NCI-H146 (cell line): ENCODE measurements around the gene UBR4.
A peak's percentile ranks its signal among the peaks of the same experiment; 100 is the strongest.
"Not testable (repeated sequence)": the region's sequence is repeated elsewhere in the genome, so short reads cannot be mapped to it uniquely, and the experiment has no call there.

Source experiments
- DNase-seq: peaks from one replicate; lab custom pipeline; 2025; lab: John Stamatoyannopoulos, UW

Gene UBR4

DNA sequence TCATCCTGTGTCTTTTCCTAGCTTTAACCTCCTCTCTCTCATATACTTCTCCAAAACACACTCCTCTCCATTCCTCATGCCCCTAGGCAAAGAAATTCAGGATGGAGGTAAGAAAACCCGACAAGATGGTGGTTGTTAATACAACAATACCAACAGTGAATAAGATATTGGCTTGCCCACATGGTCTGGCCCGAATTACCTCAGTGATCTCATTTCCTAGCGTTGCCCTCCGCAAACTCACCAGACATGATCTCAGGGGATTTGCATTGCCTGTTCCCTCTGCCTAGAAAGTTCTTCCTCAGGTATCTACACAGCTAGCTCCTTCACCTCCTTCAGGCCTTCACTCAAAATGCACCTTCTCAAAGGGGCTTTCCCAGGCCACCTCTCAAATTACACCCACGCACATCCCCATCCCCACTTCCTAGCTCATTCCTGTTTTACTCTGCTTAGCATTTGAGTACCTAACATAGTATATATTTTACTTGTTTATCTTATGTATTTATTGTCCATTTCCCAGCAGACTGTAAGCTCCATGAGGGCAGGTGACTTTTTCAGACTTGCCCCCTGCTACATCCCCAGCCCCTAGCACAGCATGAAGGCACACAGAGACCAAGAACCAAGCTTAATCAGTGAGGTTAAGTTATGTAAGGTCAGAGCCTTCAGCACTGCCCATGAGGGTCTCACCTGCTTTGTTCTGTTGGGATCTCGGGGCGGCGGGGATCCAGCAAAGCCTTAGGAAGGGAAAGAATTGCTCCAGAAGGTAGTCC, 10.2 kb upstream of the UBR4 start:
- no peak for DNase-seq

- DNase-seq: no peak
Measured at GRCh38 chr1:19219451-19219850, 9.4 kb upstream of the UBR4 start.

DNA sequence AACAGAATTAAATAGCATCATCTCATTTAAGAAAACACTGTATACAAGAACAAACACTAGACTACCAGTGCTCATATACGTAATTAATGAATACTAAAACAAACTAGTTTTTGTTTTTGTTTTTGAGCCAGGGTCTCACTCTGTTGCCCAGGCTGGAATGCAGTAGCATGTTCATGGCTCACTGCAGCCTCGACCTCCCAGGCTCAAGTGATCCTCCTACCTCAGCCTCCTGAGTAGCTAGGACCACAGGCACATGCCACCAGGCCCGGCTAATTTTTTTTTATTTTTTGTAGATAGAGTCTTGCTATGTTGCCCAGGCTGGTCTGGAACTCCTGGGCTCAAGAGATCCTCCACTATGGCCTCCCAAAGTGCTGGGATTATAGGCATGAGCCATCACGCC, 6.5 kb upstream of the UBR4 start:
- DNase-seq: not testable (repeated sequence)

DNA sequence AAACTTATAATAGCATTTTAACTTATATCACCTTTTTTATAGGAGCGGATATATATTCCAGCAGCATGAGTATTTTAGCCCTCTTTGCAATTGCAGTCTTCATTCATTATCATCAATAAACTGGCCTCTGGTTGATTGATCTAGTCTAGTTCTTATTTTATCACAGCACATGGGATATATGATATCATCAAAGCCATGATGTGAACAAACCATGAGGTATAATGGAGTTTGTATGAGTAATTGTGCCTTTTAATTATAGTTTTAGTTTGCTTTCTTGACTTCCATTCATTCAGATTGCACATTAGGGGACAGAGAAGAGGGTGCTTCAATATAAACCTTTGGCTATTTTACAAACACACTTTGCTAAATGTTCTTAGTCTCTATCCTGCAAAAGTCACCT, 3.5 kb upstream of the UBR4 start:
- no peak for DNase-seq

GRCh38 chr1:19212167-19212566, 2.1 kb upstream of the UBR4 start:
- no peak for DNase-seq

DNA sequence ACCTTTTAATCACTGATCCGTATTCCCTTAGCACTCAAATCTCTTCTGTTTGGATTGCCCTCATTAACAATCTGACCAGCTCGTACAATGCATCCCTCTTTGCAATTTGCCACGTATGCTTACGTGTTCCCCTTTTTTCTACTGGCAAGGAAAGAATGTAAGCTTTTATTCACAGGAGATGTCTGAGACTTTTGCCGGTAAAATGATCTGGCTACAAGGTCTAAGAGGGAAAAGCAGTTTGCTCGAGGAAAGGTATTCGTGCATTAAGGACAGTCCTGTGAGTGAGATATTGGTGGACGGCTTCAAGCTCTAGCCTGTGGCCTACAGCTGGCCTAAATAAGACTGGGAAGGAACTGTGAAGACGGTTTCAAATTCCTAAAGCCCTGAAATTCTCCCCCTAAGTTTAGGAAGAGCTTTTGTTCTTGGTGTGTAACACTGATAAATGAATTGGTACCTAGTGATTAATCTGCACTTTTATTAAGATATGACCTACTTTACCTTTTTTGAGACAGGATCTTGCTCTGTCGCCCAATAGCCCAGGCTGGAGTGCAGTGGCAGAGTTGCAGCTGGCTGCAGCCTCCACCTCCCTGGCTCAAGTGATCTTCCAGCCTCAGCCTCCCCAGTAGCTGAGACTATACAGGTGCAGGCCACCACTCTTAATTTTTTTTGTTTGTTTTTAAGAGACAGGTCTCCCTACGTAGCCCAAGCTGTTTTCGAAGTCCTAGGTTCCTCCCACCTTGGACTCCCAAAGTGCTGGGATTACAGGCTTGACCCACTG, 895 bp upstream of the UBR4 start:
- no peak for DNase-seq

DNA sequence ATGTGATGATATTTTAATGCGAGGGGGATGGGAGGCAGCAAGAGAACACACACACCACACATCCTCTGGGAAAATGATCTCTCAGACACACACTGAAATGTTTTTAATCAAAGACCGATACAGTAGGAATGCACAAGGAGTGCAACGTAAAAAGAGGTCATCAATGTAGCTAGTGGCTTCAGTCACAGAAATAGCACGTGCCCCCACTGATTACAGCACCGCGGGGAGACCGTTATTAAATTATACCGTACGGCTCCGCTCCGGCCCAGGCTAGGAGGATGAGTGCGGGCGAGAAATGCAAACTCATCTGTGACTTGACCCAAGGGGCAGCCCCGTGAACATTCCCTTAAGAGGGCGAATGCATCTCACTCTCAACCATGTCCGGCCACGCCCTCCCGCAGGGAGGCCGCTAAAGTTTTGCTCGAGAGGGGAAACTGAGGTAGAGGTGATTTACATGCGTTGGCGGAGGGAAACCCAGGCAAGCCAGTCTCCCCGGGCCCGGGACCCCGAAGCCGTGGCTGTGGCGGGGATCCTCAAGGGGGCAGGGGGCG, 552 bp downstream of the UBR4 start:
- DNase-seq: peak; percentile 4

DNA sequence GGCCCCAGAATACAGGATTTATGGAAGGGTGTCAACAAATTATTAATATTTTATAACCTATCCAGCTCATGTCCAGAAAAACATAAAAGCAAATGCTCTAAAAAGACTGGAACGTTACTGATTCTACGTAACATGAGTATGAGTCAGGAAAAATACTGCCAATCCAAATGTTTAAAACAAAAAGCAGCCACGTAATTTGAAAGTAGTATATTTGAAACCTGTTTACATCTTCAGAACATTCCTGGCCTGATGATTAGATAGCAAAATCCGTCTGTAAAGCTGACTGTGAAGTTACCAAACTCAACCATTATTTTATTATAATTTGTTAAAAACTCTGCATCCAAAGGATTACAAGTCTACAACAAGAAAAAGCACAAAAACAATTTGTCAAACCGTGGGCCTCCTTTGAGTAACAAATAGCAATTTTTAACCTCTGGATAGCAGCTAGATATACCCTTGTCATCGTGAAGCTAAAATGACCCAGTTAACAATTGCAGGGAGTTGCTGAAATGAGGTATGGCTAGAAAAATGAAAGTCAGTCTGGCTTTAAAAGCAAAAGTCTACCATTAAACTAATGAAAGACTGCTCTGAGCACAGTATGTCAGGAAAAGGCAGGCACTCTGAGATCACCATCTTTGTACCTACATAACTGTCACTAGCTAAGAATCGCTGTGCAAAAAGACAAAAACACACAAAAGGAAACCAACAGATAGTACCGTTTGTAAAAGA, 1.2 kb downstream of the UBR4 start:
- no peak for DNase-seq

DNA sequence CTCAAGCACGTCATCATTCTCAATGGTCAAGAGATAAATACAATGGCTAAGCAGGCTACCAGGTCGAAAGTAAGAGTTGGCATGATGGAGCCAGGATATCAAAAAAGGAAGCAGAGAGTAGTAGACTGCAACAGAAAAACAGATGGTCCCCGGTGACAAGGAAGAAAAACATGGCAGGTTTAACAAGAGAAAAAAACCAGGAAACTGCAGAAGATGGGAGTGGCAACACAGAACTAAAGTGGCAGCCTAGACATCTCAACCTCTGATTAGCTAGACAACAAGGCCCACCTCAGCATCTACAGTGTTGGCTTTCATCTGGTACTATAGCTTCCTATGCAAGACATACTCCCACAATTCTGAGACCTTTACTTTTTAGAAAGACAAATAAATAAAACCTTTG, 3.1 kb downstream of the UBR4 start:
- no peak for DNase-seq

GRCh38 chr1:19205845-19206244, 4.2 kb downstream of the UBR4 start:
- DNase-seq: no peak

DNA sequence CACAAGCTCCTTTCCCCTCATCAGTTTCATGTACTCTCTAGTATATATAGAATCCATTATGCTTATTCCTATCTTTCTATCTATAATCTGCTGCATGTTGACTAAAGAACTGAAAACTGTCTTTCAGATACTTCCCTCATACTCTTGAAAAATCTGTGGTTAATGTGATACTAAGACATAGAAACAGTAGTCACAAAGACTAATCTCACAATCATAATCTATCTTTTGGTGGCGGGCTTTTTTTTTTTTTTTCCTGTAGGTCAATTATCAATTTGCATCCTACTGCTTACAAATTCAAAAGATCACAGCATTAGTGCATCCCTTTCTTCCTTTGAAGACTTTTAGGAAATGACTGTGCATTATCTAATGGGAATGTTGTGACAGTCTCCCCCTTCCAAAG, 4.7 kb downstream of the UBR4 start:
- no peak for DNase-seq

GRCh38 chr1:19204446-19205266, 5.4 kb downstream of the UBR4 start:
- DNase-seq: no peak

GRCh38 chr1:19203440-19203839, 6.6 kb downstream of the UBR4 start:
- DNase-seq: no peak

DNA sequence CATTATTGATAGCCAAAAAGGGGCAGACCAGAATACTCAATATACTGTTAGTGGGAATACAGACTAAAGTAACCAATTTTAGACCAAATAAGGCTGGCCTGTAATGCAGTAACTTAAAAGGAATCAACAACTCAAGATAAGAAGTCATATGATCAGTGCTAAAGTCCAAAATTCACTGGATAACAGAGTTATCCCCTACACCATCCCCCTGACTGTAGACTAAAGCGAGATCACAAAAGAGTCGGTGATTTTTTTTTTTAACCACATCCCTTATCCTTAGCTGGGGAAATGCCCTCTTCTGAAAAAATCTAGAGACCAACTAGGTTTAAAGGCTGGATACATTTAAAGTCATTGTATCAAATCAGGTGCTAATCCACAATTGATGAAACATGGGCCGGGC, 7.7 kb downstream of the UBR4 start:
- no peak for DNase-seq

- no peak for DNase-seq
Measured at GRCh38 chr1:19199969-19200604, 10.0 kb downstream of the UBR4 start.

DNA sequence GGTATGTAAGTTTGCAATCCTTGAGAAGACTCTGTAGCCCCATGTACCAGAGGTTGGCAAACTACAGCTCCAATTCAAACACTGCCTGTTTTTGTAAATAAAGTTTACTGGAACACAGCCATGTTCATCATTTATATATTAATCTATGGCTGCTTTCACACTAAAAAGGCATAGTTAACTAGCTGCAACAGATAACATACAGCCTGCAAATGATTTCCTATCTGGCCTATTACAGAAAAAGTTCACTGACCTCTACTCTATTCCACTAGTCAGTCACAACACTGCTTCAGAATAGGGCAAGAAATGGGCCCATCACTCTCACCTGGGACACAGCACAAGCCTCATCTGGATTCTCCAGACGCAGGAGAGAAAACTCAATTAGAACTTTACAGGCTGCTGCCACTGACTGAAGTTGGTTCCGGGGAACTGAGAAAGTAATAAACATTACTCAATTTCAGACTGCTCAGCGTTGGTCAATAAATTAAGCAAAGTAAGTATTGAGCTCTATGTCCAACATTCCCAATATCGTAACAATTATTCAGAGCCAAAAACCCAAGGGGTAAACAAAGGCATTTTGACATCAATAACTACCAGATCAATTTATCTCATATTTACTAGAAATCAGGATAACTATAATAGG, 10.6 kb downstream of the UBR4 start:
- DNase-seq: no peak

- DNase-seq: no peak
Measured at GRCh38 chr1:19198820-19199219, 11.2 kb downstream of the UBR4 start.

- no peak for DNase-seq
Measured at GRCh38 chr1:19197845-19198244, 12.2 kb downstream of the UBR4 start.

DNA sequence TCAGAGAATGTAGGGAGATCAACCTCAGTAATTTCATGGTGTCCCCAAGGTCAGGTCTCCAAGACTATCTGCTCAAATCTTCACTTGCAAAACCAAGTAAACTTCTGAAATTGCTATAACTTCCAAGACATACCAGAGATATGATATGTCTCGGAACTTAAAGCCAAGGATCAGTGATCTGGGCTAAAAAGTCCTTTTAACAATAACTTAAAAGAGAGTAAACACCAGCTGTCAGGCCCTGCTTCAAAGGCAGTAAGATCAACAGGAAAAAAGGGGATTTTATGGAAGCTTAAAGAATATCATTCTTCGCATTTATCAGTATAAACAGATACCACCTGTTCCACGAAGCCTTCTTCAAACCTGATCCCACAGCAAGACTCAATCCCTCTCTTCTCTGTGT, 13.7 kb downstream of the UBR4 start:
- no peak for DNase-seq

GRCh38 chr1:19193004-19193403, 17.1 kb downstream of the UBR4 start:
- DNase-seq: no peak

- no peak for DNase-seq
Measured at GRCh38 chr1:19191811-19192210, 18.3 kb downstream of the UBR4 start.
